Nucleus accumbens (tissue), 56 donors: ENCODE measurements around the gene KRI1.
A peak's percentile ranks its signal among the peaks of the same experiment; 100 is the strongest.
"Not testable (repeated sequence)": the region's sequence is repeated elsewhere in the genome, so short reads cannot be mapped to it uniquely, and the experiment has no call there.

Experiments
- DNase-seq, 56 donors: peaks; one replicate each; lab custom pipeline; 2025; lab: John Stamatoyannopoulos, UW

Gene KRI1

DNA sequence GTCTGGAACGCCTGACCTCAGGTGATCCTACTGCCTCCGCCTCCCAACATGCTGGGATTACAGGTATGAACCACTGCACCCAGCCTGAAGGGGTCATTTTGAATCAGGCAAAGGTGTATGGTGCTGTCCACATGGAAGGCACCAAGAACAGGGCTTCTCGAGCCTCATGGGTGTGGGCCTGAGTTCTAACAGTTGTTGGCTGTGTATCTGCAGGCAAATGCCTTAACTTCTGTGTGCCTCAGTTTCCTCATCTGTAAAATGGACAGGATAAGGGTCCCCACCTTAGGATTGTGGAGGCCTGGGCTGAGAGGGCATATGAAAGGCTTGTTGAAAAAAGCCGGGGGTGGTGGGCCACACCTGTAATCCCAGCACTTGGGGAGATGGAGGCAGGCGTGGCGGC, 12.1 kb upstream of the KRI1 start:
- DNase-seq: no peak

DNA sequence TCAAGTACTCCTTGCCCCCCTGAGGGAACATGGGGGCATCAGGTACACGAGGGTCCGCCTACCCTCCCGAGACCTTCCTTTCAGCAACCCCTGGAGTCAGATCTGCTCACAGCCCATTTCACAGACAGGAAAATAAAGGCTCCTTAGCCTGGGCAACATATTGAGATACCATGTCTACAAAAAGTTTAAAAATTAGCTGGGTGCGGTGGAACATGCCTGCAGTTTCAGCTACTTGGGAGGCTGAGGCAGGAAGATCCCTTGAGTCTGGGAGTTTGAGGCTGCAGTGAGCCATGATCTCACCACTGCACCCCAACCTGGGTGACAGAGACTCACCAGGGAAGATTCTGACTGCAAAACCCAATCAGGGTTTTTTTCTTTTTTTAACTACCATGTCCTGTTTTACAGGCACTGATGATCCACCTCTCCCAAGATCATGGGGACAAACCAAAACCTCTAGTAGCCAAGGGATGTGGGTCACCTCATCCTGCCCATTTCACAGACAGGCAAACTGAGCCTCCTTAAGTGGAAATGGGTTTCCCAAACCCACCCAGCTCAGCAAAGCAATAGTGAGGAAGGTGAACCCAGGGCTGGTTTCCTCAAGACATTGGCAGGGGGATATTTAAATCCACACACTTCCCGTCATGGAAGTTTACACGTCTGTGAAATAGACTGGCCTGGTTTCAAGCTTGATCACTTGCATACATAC, 9.4 kb upstream of the KRI1 start:
- DNase-seq: no peak

DNA sequence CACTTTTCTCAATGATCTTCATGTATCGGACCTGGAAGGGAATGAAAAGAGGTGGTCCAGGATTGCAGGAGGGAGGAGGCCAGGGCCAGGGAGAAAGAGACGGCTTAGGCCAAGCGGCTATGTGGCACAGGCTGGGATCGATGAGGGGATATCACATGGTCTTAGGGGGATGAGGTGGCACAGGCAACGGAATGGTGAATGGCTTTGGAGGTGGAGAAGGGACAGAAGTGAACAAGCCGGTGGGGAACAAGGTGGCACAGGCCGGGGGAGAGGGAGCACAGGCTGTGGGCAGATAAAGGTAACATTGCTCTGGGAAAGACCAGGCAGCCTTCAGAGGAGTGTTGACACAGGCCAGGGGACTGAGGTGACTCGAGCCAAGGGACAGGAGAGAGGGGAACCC, 8.7 kb upstream of the KRI1 start:
- DNase-seq: no peak

DNA sequence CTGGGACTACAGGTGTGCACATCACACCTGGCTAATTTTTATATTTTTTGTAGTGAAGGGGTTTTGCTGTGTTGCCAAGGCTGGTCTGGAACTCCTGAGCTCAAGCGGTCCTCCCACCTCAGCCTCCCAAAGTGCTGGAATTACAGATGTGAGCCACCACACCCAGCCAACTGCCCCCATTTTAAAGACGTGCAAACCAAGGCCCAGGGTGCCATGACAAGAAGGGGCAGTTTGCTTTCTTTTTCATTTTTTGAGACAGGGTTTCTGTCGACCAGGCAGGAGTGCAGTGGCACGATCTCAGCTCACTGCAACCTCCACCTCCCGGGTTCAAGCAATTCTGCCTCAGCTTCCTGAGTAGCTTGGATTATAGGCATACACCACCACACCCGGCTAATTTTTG, 8.0 kb upstream of the KRI1 start:
- DNase-seq: not testable (repeated sequence)

DNA sequence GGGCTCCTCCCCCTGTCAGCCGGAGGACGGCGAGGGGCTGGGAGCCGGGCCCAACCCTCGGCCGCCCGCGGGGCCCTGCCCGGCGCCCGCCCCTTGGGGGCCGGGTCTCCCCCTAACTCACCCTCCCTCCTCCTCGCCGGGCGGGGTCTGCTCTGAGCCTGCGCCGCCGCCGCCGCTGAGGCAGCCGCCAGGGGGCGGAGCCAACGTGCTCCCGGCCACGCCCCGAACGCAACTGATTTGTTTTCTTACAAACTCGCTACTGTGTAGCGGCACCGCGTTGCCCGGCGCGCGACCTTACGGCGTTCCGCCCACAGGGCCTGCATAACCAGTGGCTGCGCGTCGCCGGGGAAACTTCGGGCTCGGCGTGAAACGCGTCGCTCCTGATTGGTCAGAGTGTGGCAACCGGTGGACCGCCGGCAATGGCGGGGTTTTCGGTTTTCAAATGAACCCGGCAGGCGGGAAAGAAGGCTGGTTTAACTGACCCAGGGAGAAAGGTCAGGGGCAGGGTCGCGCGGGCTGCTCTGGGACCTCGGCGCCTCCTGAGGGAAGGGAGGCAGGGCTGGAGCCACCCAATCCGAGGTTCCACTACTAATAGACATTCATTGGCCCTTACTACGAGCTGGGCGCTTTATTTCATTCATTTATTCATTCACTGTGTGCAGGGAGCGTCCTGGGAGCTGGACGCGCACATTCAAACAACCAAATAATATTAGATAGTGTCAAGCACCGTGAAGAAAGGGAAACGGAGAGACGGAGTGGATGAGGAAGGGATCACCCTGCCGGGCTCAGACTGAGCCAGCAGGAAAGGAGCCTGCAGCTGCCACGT, 3.2 kb upstream of the KRI1 start, which contains the start of gene CDKN2D:
Gene CDKN2D, minus strand, starts transcription at position 154 of the 826 bp plus-strand sequence. CDS start 326 bp downstream, outside the sequence.
- DNase-seq: peak; percentile 87 to 100 (median 99)

DNA sequence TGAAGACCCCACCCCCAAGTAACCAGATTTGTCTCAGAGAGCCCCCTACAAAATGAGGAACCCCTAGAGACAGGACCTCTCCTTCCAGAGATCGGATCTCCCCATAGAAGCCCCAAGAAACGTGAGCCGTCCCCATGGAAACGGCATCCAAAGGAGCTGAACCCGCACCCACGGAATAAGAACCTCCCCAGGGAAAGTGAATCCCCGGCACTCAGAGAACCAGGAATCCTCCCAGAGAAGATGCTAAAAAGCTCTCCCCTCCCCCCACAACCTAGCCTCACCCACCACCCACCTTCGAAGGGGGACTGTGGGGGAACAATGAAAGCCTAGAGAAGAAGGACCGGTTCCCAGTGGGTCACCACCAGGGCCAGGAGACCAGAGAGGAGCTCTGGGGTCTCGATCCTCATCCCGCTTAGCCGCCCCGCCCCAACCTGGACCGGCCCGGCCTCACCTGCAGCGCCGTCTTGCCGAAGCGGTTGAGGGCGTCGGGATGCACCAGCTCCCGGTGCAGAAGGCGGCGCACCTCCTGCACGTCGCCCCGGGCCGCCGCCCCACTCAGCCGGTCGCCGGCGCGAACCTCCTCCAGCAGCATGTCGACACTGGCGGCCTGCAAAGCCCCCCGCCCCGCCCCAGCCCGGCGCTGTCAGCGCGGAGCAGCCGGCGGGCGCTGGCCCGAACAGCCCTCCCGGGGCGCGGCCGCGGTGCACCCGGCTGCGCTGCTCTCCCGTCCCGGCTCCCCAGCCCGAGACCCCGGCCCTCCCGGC, 2.4 kb upstream of the KRI1 start:
- peak in 22 of 56 donors; percentile 30 to 68 (median 51) for DNase-seq

DNA sequence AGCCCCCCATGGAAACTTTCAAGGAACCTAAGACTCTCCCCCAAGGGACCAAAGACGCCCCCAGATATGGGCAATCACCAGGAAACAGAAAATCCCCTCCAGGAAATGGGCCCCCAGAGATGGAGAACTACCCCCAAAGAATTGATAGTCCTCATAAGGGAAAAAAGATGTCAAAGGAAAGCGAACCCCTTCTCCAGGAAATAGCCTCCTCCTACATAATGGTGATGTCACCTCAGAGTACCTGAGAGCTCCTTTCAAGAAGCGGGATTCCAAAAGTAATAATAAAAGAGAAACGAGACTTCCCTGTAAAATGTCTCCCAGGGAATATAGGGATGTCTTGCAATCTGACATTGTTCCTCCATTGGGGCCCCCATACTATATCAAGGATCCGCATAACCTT, 1.8 kb upstream of the KRI1 start:
- no peak for DNase-seq

DNA sequence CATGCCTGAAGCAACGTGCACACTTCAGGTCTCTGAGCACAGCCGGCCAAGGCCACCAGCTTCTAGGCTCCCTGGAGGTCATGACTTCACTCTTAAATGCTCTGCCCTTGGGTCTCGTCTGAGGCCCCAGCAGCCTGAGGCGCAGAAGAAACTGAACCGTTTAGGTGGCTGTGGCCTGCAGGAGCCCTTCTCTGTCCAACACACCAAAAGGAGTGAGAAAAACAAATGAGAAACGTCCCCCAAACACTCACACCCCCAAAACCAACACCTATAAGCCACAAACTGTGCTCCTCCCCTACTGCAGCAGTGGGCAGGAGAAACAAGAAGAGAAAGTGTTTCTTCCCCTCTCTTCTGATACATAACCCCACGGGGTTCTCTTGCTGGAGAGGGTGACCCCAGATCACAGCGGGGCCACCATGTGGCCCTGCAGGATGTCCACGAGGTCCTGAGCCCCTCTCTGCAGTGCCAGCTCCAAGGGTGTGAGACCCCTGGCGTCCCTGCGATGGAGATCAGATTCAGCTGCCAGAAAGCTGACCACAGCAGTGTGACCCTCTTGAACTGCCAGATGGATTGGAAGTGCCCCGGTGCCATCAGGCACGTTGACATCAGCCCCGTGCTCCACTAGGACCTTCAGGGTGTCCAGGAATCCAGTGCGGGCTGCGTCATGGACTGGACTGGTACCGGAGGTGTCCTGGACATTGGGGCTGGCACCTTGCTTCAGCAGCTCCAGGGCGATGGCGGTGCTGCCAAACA, 1.0 kb upstream of the KRI1 start:
- no peak for DNase-seq

DNA sequence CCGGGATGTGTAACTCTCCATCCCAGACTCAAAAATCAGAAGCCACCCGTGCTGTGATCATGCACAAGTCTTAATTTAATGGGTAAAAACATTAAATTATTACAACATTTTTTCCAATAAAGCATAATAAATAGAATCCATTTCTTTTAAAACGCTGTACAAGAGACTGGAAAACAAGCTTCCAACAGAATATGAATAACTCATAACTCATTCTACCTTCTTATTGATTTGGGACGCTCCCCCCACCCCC, 523 bp upstream of the KRI1 start:
- DNase-seq: no peak

DNA sequence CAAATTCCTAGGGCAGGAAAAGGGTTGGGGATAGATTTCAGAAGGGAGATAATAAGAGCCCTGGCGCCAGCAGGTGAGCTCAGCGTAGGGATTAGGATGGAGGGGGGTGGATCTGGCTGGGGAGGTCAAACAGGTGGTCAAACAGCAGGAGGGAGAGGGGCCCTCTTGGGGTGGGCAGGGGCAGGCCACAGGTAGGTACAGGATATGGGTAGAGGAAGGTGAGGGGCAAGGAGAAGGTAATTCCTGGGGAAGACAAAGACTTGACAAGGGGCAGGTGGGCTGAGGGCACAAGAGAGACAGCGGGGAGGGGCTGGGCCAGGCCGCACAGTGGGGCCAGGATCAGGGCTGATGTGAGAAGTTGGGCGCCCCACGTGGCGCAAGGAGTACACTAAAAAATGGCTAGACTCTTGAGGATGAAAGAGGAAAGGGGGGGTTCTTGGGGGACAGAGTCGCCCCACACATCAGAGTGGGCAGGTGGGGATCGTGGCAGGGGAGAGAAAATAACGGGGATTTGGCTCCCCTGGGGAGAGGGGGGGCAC, 713 bp downstream of the KRI1 start:
- peak in 10 of 56 donors; percentile 24 to 57 (median 34) for DNase-seq

DNA sequence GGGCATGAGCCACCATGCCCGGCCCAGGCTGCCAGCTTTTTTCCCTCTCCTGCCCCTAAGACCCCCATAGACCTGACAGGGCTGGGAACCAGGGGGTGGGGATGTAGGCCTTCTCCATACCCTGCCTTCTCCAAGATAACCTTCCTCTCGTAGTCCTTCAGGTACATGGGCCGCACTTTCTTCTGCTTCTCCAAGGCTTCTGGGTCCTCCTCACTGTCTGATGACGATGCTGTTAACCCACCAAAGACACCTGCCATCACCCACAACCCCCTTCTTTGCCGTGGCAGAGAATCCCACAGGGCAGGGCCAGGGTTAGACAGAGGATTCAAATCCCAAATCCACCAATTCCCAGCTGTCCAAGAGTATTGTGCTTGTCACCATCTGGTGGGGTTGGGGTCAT, 3.2 kb downstream of the KRI1 start:
- no peak for DNase-seq

DNA sequence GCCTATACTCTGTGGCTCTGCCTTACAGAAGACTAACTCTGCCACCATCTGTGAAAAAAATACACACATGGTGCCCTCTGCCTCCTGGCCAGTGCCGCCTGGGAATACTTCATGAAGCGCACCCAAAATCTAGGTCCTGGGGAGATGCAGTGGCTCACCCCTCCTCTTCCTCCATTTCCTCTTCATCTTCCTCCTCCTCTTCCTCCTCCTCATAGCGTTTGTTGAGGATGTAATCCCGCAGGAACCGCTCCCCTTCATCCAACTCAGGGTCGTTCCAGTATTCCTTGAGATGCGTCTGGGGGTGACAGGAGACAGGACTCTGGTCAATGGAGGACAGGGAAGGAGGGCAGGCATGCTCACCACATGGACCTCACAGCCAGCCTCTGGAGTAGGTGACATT, 5.7 kb downstream of the KRI1 start:
- no peak for DNase-seq

DNA sequence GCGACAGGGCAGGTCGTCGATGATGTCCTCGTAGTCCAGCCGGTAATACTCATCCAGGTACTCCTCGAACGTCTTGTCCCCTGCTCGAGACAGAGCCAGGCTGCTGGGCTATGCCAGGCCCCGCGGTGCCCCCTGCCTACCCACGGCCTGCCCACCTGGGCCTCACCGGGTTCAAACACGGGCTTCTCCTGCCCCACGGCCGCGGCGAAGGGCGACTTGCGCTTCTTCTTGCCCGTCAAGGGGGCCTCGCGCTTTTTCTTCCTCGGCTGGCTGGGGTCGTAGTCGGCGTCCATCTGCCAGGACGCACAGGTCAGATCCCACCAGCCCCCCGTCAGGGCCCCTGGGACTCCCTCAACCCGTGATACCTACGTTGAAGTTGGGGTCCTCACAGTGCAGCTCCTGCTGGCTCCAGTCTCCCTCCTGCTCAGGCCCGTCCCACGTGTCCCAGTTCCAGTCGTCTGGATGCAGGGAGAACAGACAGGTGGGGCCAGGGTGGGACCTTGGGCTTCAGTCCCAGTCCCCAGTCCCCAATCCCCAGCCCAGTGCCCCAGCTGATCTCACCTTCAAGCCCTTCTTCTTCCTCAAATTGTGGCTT, 8.1 kb downstream of the KRI1 start:
- no peak for DNase-seq

DNA sequence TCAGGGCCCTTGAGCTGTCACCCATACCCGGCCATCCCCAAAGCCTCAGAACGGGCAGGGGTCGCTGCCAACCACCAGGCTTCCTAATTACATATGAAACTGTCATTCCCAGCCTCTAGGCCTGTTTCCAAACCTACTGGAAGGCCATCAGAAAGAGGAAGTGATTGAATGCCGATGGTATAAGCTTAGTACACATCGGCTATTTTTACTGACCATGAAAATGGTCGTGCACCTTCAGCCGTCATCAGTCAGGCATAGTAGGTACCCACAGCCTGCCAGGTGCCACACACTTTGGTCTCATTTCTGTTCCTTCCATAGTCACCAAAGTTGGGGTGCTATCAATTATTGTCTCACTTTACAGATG, 10.2 kb downstream of the KRI1 start:
- DNase-seq: no peak

DNA sequence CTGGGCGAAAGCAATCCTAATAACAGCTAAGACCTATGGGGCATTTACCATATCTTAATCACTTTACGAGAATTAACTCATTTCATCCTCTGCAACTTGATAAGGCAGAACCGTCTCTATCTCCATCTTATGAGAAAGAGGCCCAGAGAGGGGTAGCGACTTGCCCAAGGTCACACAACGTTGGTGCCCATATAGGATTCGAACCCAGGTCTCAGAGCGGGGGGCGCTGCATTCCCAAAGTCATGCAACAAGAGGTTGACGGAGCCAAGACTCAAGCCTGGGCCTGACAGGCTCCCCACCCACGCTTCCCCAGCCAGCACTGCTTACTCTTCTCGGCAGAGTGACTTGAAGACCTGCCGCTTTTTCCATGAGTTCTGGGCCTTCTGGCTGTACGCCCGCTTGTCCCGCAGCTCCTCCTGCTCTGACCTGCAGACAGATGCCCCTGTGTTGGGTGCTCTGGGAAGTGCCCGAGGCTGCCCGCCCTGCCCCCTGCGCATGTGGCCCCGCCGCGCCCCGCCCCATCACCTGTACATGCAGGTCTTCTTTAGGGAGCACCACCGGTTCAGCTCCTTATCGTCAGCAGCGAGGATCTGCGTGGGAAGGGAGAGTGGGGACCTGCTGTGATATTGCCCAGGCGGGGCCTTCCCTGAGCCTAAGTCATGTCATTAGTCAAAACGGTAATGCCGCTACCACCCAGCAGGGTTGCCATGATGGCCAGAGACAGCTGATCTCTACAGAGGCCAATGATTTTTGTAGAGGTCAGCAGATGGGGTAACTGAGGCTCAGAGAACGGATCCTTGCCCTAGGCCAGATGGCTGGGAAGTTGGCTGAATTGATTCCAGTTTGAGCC, 10.8 kb downstream of the KRI1 start:
- no peak for DNase-seq

DNA sequence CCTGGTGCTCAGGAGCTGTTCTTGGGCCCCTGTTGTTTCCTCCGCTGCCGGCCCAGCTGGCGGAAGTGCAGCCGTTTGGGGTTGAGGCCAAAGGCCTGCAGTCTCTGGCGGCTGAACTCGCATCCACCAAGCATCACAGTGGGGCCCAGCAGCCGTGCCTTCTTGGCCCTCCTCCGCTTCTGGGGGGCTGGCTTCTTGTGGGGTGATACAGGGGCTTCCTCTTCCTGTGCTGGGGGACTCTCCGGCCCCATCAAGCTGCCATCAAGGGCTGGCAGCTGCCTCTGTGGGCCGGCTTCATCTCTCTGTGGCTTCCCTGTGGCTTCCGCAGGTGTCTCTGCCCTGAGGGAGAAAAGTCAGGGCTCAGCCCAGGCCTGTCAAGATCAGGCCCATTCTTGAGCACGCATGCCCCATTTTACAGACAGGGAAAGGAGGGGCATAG, 11.8 kb downstream of the KRI1 start:
- no peak for DNase-seq

DNA sequence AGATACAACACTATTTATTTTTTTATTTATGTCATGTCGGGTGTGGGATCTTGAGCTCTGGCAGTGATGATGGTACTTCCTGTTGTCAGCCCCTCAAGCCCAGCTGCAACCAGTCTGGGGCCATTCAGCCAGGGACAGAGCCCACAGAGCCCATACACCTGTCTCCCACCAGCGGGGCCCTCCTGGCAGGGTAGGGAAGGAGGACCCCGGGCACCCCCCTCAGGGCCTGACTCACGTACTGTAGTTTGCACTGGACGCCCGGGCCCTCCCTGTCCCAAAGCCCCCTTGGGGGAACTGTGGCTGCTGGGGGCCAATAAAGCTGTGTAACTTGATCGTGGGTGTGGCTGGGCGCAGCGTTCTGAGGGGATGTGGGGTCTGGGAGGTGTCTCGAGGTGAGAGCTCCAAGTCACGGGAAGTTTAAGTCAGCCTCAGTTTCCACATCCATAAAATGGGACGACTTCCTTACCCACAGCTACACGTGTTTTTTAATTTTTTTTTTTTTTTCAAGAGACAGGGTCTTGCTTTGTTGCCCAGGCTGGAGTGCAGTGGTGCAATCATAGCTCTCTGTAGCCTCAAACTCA, 12.6 kb downstream of the KRI1 start:
- no peak for DNase-seq

DNA sequence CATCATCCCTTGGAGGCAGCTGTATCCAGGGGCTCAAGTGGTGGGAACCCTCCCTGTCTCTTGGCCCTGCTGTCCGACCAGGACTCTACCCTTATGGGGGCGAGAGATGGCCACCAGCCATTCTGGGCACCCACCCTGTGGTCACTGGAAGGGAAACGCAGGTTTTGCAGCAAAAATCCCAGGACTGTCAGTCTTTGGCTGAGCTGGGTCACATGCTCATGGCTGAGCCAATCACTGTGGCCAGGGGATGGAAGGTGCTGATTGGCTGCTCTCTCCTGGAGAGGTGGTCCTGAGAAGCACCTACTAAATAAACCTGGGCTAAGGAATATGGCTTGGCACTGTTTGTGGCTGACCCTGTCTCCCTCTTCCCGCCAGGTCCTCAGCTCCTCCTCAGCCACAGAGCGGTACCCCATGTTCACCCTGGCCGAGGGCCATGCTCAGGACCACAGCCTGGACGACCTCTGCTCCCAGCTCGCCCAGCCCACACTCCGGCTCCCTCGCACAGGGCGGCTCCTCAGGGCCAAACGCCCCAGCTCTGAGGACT, 13.2 kb downstream of the KRI1 start:
- DNase-seq: peak in 8 of 56 donors; percentile 3 to 42 (median 12)
